ENCODE data around the gene AOPEP. TPM values are rescaled to one million over a fixed set of nuclear protein-coding genes. Genes with fewer than 3 reads are reported as not detected.
A peak's percentile ranks its signal among the peaks of the same experiment; 100 is the strongest.

Gene AOPEP
- total and polyA plus RNA-seq, 9 of the 15 experiments (the other 6 are each of a cell fraction or from before 2014, with no cell fraction given), result 4.5 to 19.3 (median 13.5) TPM

DNA sequence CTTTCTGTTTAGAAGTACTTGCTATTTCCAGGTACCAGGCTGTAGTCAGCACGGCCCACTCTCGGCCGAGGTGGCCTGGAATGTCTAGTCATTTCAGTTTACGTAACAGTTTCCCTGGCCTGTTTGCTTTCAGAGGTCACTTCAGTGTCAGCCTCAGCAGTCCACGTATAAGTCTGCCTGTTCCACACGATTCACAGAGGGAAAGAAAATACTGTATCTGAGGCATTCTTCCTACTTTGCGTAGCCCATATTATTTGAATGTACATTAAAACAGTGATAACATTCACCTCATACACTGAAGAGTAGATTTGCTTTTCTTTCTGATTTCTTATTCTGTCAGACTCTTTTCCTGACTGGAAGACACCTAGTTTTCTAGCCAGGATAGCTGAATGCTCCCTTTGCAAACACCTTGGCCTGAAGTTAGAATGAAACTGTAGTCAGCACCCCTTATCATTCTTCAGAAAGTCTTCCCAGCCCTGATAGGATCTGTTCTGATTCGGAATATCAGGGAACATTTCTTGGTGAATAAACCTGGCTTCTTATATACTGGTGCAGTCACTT is 140.9 kb downstream of the AOPEP start (continued):
- TF ChIP-seq ZNF316 (IDR thresholded peaks at IDR 0.05) (peak; percentile 63), ZNF224 (CRISPR knock-in tag; IDR thresholded peaks at IDR 0.05) (no peak), TEAD4 (IDR thresholded peaks at IDR 0.05; ENCODE audit: low read length) (peak; percentile 75), TEAD4 (CRISPR knock-in tag; IDR thresholded peaks at IDR 0.05; ENCODE audit: borderline replicate concordance) (no peak), SMAD4 (CRISPR knock-in tag; conservative IDR thresholded peaks at IDR 0.05) (peak; percentile 62), ARID1B (IDR thresholded peaks at IDR 0.05) (peak; percentile 45), DACH1 (IDR thresholded peaks at IDR 0.05; ENCODE audit: partially characterized antibody) (no peak), MAFF (IDR thresholded peaks at IDR 0.05; ENCODE audit: low read length) (peak; percentile 52), HMGN3 (IDR thresholded peaks at IDR 0.05; ENCODE audit: borderline replicate concordance, extremely low read depth, insufficient read length, low read depth, low read length) (no peak), TEAD1 (CRISPR knock-in tag; IDR thresholded peaks at IDR 0.05) (peak; percentile 34 to 73; a peak in 3 of 4 replicates), E2F8 (IDR thresholded peaks at IDR 0.05; ENCODE audit: low read depth, partially characterized antibody) (no peak), NR2F6 (CRISPR knock-in tag; IDR thresholded peaks at IDR 0.05) (no peak), ZNF717 (CRISPR knock-in tag; IDR thresholded peaks at IDR 0.05) (no peak), CEBPB (tag; IDR thresholded peaks at IDR 0.05) (peak; percentile 80), RBM17 (IDR thresholded peaks at IDR 0.05; ENCODE audit: borderline replicate concordance, low read depth, low read length) (no peak), POU5F1 (IDR thresholded peaks at IDR 0.05; ENCODE audit: borderline replicate concordance, low read depth, low read length, partially characterized antibody) (no peak), TAF9B (IDR thresholded peaks at IDR 0.05; ENCODE audit: partially characterized antibody) (no peak), CHD4 (IDR thresholded peaks at IDR 0.05; ENCODE audit: insufficient read depth, insufficient replicate concordance, low read depth, low read length, poor library complexity, severe bottlenecking) (no peak), TBL1XR1 (IDR thresholded peaks at IDR 0.05; ENCODE audit: low read length in 2 of 2) (0 out of 4 replicates have a peak, but pooled peaks of 1 of the 2 experiments have one; percentile 55), ZNF696 (CRISPR knock-in tag; conservative IDR thresholded peaks at IDR 0.05) (no peak)

Measured in K562 (cell line).